T follicular helper cell (primary cell): ENCODE data around the gene NKX2-3.

Experiments used
- DNase-seq: peaks from one replicate; pipeline ENCODE4 v3.0.0-alpha.2; 2020; ENCODE audit warnings: low read depth
- total RNA-seq, 2 experiments: gene quantifications; one replicate each; lab custom pipeline; 2026; lab: John Stamatoyannopoulos, UW

NKX2-3 gene
- total RNA-seq, result 0 reads per million in 2 experiments

DNA sequence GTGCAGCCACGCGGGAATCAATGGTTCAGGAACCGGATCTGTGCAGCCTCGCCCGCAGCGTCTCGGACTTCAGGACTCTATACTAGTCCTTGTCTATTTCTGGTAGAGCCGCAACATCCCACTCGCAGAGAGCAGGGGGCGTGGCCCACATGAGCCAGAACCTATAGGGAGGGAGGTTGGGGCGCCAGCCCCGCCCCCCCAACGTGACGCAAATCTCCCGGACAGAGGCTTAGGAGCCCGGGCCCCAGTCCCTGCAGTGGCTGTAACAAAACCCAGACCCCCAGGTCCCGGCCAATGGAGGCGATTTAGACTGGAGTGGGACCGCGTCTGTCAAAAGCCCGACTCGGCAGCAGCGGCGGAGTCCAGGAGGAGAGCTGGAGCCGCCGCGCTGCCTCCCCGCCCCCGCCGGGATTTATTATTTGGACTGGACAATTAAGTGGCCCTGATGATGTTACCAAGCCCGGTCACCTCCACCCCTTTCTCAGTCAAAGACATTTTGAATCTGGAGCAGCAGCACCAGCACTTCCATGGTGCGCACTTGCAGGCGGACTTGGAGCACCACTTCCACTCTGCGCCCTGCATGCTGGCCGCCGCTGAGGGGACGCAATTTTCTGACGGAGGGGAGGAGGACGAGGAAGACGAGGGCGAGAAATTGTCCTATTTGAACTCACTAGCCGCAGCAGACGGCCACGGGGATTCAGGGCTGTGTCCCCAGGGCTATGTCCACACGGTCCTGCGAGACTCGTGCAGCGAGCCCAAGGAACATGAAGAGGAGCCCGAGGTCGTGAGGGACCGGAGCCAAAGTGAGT lies at the start of gene NKX2-3:
Gene NKX2-3 (plus strand): TSS at position 256 of the 809 bp plus-strand sequence. CDS start 190 bp downstream, at position 446.
- DNase-seq, result no peak

- DNase-seq, result no peak
Observed at GRCh38 chr10:99484626-99485581, 47.8 kb upstream of the NKX2-3 start.

DNA sequence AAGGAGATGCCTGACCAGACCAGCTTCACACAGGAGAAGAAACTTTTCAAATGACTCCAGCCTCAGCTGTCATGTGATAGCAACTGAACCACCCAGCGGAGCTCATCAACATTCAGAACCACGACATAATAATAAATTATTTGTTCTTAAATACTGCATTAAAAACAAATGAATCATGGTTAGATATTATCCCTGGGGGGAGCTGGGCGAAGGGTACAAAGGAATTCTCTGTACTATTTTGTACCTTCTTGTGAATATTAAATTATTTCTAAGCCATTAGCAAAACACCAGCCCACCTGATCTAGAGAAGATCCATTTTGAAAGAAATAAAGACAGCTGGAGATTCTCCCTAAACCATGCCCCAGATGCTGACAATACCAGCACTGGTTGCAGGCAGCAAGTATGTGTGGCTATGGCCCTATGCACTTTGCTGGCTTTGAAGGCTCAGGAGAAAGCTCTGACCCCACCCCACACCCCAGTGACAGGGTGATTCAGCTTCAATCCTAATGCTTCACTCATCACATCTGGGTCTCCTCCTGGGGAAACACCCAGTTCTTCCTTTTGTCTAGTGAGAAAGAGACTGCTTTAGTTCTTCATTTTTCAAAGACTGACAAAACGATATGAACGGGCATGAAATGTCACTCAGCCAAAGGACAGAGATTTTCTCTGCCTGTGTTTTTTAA lies 45.5 kb upstream of the NKX2-3 start:
- DNase-seq, result no peak

- no peak for DNase-seq
Observed at GRCh38 chr10:99489271-99489670, 43.5 kb upstream of the NKX2-3 start.

DNA sequence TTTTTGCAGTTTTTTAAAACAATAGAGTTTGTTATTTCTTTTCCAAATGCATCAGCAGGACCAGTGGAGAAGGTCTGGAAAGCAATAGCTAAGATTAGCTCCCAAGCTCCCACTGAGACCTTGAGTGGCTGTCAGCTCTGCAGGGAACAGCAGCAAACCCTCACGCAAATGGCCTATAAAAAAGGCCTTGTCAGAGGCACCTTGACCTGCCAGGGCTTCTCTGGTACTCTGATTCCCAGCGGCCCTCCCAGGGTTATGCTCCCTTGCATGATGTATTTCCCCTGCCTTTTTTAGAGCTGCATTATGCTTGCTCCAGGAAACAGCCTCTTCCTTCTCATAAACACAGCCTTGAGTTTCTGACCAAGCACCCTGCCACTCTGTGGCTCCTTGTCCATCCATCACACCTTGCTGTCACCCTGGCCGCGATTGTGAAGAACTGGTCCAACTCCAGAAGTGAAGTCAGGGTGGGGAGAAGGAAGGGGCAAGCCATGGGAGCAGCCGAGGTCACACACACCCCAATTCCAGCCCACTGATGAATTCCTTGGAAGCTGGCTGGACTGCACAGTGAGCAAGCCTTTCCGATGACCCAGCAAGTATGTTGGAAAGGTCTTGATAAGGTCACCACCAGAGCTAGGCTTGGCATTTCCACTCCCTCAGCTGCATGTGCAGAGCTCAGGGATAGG lies 35.3 kb upstream of the NKX2-3 start:
- DNase-seq, result no peak

DNA sequence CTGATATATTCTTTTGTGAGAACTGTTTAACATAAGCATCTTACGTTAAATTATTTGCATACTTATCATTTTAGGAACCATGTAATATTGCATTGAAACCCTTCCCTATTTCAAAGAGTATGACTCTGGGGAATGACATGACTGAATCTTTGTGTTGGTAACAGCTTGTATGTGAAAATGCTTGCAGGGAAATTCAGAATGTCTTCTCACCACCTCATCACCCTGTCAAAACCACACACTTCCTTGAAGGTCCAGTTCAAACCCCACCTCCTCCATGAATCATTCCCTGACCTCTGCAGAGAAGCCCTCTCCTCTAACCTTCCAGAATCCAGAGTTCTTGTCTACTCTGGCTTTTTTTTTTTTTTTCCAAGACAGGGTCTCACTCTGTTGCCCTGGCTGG lies 26.3 kb upstream of the NKX2-3 start:
- DNase-seq, result no peak

- no peak for DNase-seq
Observed at GRCh38 chr10:99507265-99507664, 25.5 kb upstream of the NKX2-3 start.

DNA sequence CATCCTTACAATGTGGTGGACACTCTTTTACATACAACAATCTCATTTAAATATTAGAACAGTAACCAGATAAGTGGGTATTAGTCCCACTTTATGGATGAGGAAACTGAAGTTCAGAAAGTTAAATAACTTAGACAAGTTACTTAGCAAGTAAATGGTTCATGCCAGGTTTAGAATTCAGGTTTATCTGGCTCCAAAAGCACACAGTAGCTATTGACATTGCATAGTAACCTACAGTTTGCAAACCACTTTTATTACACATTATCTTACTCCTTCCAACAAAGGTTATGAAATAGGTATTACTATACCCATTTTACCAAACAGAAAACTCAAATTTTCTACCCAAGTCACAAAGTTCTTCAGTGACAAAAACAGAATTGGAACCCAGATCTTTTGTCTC lies 19.7 kb upstream of the NKX2-3 start:
- DNase-seq, result no peak

- no peak for DNase-seq
Observed at GRCh38 chr10:99519690-99520039, 13.1 kb upstream of the NKX2-3 start.

DNA sequence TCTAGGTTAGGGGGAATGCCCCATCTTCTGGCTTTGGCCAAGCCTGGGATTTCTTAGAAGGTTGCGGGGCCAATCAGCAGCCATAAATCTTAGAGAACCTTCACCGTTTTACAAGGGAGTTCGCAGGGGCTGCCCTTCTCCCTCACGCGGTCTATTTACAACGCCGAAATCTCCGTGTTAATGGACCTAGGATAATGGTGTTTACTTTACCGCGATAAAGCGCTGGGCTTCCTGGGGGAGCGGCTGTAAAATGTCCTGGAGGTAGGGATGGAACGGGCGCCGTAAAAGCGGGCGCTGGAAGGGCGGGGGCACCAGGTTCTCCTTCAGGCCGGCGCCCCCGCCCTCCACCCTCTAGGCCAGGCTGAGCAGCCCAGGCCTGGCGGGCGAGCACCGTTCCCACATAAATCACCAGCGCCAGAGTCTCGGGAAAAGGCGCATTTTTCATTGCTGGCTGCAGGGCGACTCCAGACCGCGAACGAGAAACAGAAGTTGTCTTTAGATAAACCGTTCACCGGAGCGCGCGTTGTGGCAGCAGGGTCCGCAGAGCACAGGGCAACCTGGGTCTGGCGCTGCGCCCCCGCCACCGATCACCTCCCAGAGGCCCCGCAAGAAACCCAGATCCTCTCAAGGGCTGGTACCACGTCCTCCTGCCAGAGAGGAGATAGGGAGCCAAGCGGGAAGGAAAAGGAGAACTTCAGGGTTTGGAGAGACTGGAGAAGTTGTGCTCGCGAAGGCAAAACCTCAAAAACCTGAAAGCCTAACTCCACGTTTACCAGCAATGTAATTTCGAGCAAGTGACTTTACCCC lies 12.5 kb upstream of the NKX2-3 start:
- no peak for DNase-seq

GRCh38 chr10:99520847-99521764 lies 11.6 kb upstream of the NKX2-3 start:
- no peak for DNase-seq

- DNase-seq, result no peak
Observed at GRCh38 chr10:99521765-99522469, 10.8 kb upstream of the NKX2-3 start.

DNA sequence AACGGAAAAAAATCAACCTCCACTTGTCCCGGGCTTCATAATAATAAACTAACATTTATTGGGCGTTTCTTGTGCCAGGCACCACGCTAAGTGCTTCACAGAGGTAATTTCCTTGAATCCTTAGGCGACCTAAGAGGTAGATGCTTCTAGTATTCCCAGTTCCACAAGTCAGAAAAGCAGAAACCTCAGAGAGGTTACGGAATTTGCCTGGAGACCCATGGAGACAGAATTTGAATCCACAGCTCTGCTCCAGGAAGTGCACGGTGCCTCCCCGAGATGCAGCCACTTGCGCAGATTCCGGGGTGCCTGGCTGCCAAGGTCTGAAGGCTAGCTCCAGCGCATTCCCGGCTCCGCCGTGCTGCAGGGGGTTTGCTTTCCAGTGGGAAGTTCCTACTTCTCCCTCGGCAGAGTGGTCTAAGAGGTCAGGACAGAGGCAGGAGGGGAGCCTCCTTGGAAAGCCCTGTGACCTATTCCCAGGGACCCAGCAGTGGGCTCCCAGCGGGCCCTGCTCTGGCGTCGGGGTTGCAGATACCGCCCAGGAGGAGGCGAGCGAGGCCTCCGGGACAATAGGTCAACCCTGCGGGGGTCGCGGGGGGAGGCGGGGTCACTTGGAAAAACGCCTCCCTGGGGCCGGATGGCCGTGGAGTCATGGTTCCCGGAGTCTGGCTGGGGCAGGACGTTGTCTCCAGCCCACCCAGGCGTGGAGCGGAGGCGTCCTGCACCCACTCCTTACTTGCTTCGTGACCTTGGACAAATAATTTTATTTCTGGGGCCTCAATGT lies 10.1 kb upstream of the NKX2-3 start:
- DNase-seq, result no peak

- DNase-seq, result no peak
Observed at GRCh38 chr10:99523251-99523773, 9.4 kb upstream of the NKX2-3 start.

DNA sequence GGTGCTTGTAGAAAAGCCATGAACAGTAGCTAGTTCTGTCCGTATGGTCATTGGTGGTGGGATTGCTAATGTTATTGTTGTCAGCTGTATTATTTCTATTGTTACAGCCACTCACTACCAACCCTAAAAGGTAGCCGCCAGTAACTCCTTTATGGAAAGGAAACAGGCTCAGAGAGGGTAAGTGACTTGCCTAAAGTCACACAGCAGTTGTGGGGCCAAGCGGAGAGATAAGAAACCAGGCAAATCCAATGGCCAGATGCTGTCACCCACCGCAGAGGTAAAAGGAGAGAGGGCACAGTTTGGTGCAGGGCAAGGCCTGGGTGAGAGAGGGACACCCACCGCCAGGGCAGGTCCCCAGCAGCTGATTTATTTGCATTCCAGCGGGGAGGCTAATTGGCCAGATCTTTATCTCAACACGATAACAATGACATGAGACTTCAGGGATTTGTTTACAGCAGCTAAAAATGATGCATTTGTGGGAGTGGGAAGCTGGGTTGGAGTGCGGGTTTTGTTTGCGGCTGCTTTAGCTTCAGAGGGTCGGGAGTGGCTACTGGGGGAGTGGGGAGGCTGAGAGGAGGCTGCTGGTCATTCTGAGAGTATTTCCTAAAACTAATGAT lies 8.6 kb upstream of the NKX2-3 start:
- no peak for DNase-seq

GRCh38 chr10:99524736-99525380 lies 7.9 kb upstream of the NKX2-3 start:
- no peak for DNase-seq

DNA sequence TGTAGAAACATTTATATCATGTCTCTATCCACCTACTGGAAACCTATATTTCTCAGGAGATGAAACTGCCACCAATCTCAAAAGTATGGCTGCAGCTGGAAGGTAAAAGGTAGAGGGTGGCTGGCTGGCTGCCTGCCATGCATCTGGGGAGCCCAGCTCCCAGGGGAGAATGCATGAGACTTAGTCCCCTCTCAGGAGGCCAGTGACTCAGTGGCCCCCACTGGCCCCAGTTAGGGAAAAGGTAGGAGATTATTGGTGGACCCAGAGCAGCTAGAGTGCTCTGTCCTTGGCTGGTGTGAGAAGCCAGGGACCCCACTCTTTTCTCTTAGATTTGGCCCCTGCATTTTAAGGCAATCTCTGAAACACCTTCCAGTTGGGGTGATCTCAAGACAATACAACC lies 6.8 kb upstream of the NKX2-3 start:
- DNase-seq, result no peak
